ENCODE measurements around the gene AREL1.

The AREL1 gene

GRCh38 chr14:74621556-74621955, 91.3 kb downstream of the AREL1 start:
- no peak for TF ChIP-seq CTCF (IDR thresholded peaks at IDR 0.05; ENCODE audit: extremely low read depth, missing control alignments)
- DNase-seq (ENCODE audit: low spot score): no peak

- no peak for TF ChIP-seq CTCF (IDR thresholded peaks at IDR 0.05; ENCODE audit: extremely low read depth, missing control alignments)
- DNase-seq (ENCODE audit: low spot score): no peak
Observed at GRCh38 chr14:74620923-74621322, 92.0 kb downstream of the AREL1 start.

GRCh38 chr14:74620497-74620921, 92.4 kb downstream of the AREL1 start:
- no peak for DNase-seq (ENCODE audit: low spot score)
- no peak for TF ChIP-seq CTCF (IDR thresholded peaks at IDR 0.05; ENCODE audit: extremely low read depth, missing control alignments)

GRCh38 chr14:74619672-74620131, 93.2 kb downstream of the AREL1 start:
- no peak for TF ChIP-seq CTCF (IDR thresholded peaks at IDR 0.05; ENCODE audit: extremely low read depth, missing control alignments)
- no peak for DNase-seq (ENCODE audit: low spot score)

- no peak for DNase-seq (ENCODE audit: low spot score)
- TF ChIP-seq CTCF (IDR thresholded peaks at IDR 0.05; ENCODE audit: extremely low read depth, missing control alignments): no peak
Observed at GRCh38 chr14:74618078-74618952, 94.6 kb downstream of the AREL1 start.

- no peak for DNase-seq (ENCODE audit: low spot score)
- no peak for TF ChIP-seq CTCF (IDR thresholded peaks at IDR 0.05; ENCODE audit: extremely low read depth, missing control alignments)
Observed at GRCh38 chr14:74616996-74617700, 95.7 kb downstream of the AREL1 start.

GRCh38 chr14:74616507-74616906, 96.4 kb downstream of the AREL1 start:
- no peak for TF ChIP-seq CTCF (IDR thresholded peaks at IDR 0.05; ENCODE audit: extremely low read depth, missing control alignments)
- DNase-seq (ENCODE audit: low spot score): no peak
